K562 (cell line): ENCODE measurements around the gene AHCYL2. TPM values are rescaled to one million over a fixed set of nuclear protein-coding genes. Genes with fewer than 3 reads are reported as not detected.

Experiments
- ATAC-seq: fragments of 200-7000 bp; cut with Tn5 transposase; 3 replicates; pipeline ENCODE4 v1.9.1; 2020; ENCODE audit warnings: moderate library complexity
- BruUV-seq: library from RNA; stranded (reverse); fragments of 400-500 nt; replicated peaks from 2 replicates; lab custom pipeline; 2021; lab: Mats Ljungman, UMichigan
- CTCF ChIA-PET: fragments of 300-600 bp; formaldehyde crosslinking; extraction: SDS; loops from one replicate; lab custom pipeline; 2021; ENCODE audit warnings: low intra/inter-chr PET ratio; lab: Yijun Ruan, JAX
- POLR2A ChIA-PET: fragments of 300-600, 350-650 bp; sonication (Branson Sonifier 250); formaldehyde crosslinking; extraction: SDS; loops from one replicate; lab custom pipeline; 2021; ENCODE audit warnings: antibody characterized with exemption, inconsistent platforms; lab: Yijun Ruan, JAX
- DNase-seq, 4 experiments: peaks; one replicate each; pipeline versions ENCODE4 v3.0.0 to v3.0.0-alpha.2; 2011 to 2018; ENCODE audit warnings: low spot score in 3 of 4, mixed read lengths in 3 of 4; ENCODE audit errors: extremely low read depth in 1 of 4
- FAIRE-seq: peaks from 2 replicates; lab custom pipeline; 2011; peaks lifted over from hg19 to GRCh38; lab: Jason Lieb, UNC
- H2AFZ ChIP-seq: 2 replicates; pipeline ENCODE4 v1.6.0; 2011; ENCODE audit warnings: low read depth, low read length, control low read depth, inconsistent platforms
- H3K27ac ChIP-seq: fragments of 200-600 bp; 3 replicates; pipeline ENCODE4 v1.8.0; 2011; ENCODE audit warnings: low read depth, mild to moderate bottlenecking, control low read depth, inconsistent platforms, low read length, moderate library complexity, mixed read lengths; ENCODE audit errors: extremely low read depth
- H3K27me3 ChIP-seq, 2 experiments: fragments of 300-600 bp in 1 of 2; 2 replicates in 1 of 2; 3 replicates in 1 of 2; pipeline versions ENCODE4 v1.6.0 to v1.8.0; 2011; ENCODE audit warnings: inconsistent platforms in 2 of 2, low read length in 2 of 2, mild to moderate bottlenecking in 1 of 2, mixed read lengths in 1 of 2, moderate library complexity in 1 of 2; ENCODE audit not compliant: control insufficient read depth in 2 of 2, insufficient read depth in 2 of 2
- H3K36me3 ChIP-seq: fragments of 300-600 bp; 3 replicates; pipeline ENCODE4 v1.8.0; 2011; ENCODE audit warnings: mild to moderate bottlenecking, low read length, inconsistent platforms; ENCODE audit not compliant: control insufficient read depth, insufficient read depth
- H3K4me1 ChIP-seq, 2 experiments: fragments of 200-600 bp in 1 of 2; replicated peaks in 1 of 2; 2 replicates in 1 of 2; 3 replicates in 1 of 2; pipeline versions ENCODE4 v1.5.1 to v1.8.0; 2011; ENCODE audit warnings: inconsistent platforms in 2 of 2, low read length in 2 of 2, mild to moderate bottlenecking in 1 of 2, mixed read lengths in 1 of 2, moderate library complexity in 1 of 2; ENCODE audit not compliant: control insufficient read depth in 2 of 2, insufficient read depth in 2 of 2
- H3K4me2 ChIP-seq: 2 replicates; pipeline ENCODE4 v1.6.1; 2011; ENCODE audit warnings: low read length, control low read depth, inconsistent platforms, mixed read lengths; ENCODE audit not compliant: insufficient read depth
- H3K4me3 ChIP-seq: fragments of 200-600 bp; sonication (generic), shearing (Covaris generic); 2 replicates; pipeline ENCODE4 v1.5.1; 2016; ENCODE audit warnings: control low read depth, inconsistent platforms
- H3K79me2 ChIP-seq: fragments of 200-600 bp; 3 replicates; pipeline ENCODE4 v1.8.0; 2011; ENCODE audit warnings: low read length, inconsistent platforms; ENCODE audit not compliant: control insufficient read depth, insufficient read depth
- H3K9ac ChIP-seq, 2 experiments: 2 replicates each; pipeline versions ENCODE4 v1.6.0 to v1.6.1; 2011; ENCODE audit warnings: low read depth in 2 of 2, low read length in 2 of 2, control low read depth in 1 of 2, inconsistent platforms in 1 of 2, mild to moderate bottlenecking in 1 of 2, mixed read lengths in 1 of 2; ENCODE audit not compliant: insufficient read depth in 1 of 2
- H3K9me1 ChIP-seq: one replicate; pipeline ENCODE4 v1.6.0; 2011; ENCODE audit warnings: inconsistent platforms, mild to moderate bottlenecking, low read length, moderate library complexity; ENCODE audit not compliant: control insufficient read depth, insufficient read depth
- H3K9me3 ChIP-seq: replicated peaks from 2 replicates; pipeline ENCODE4 v1.5.1; 2011; ENCODE audit warnings: low read depth, low read length, inconsistent platforms; ENCODE audit not compliant: control insufficient read depth, insufficient read depth
- H4K20me1 ChIP-seq: replicated peaks from 2 replicates; pipeline ENCODE4 v1.6.1; 2011; ENCODE audit warnings: low read length, inconsistent platforms, mixed read lengths; ENCODE audit not compliant: control insufficient read depth, insufficient read depth
- CCNT2 ChIP-seq: IDR thresholded peaks from 2 replicates; pipeline ENCODE4 v1.6.1; 2011; ENCODE audit warnings: borderline replicate concordance, low read depth, mild to moderate bottlenecking, moderate library complexity, mixed read lengths, low read length; ENCODE audit not compliant: insufficient read length; ENCODE audit errors: extremely low read depth
- CGGBP1 ChIP-seq: fragments of 250-450 bp; sonication (Bioruptor Pico); IDR thresholded peaks from 2 replicates; pipeline ENCODE4 v1.9.0; 2021; ENCODE audit warnings: mild to moderate bottlenecking
- CSDE1 ChIP-seq, 2 experiments: fragments of 450-650 bp; IDR thresholded peaks; 2 replicates each; pipeline ENCODE4 v1.6.1; 2016; ENCODE audit warnings: mild to moderate bottlenecking in 1 of 2
- EP400 ChIP-seq: fragments of 450-650 bp; IDR thresholded peaks from 2 replicates; pipeline ENCODE4 v1.6.1; 2017; ENCODE audit warnings: antibody characterized with exemption, mild to moderate bottlenecking, moderate library complexity
- KDM1A ChIP-seq, 2 experiments: fragments of 450-650 bp; IDR thresholded peaks; 2 replicates each; pipeline ENCODE4 v1.6.1; 2016; ENCODE audit warnings: mild to moderate bottlenecking in 2 of 2
- KLF1 ChIP-seq: fragments of 450-650 bp; IDR thresholded peaks from 2 replicates; pipeline ENCODE4 v1.6.1; 2016; ENCODE audit warnings: missing genetic modification characterization, missing compliant biosample characterization
- MTA3 ChIP-seq: fragments of 450-650 bp; formaldehyde crosslinking; IDR thresholded peaks from 2 replicates; pipeline ENCODE4 v1.6.1; 2017; ENCODE audit warnings: mild to moderate bottlenecking, borderline replicate concordance
- POLR2H ChIP-seq: IDR thresholded peaks from 2 replicates; pipeline ENCODE4 v1.6.1; 2016; ENCODE audit warnings: missing genetic modification characterization, low read depth, mild to moderate bottlenecking, control low read depth, missing compliant biosample characterization, moderate library complexity
- ZNF12 ChIP-seq: sonication (generic); formaldehyde crosslinking; IDR thresholded peaks from 2 replicates; pipeline ENCODE4 v1.4.0; 2020; ENCODE audit warnings: mild to moderate bottlenecking, missing genetic modification reagents
- ZNF3 ChIP-seq: fragments of 250-450 bp; sonication (Bioruptor Pico); IDR thresholded peaks from 2 replicates; pipeline ENCODE4 v1.5.0; 2021; ENCODE audit warnings: mild to moderate bottlenecking, moderate library complexity
- WGBS: fragments of 100-300 bp; shearing (Covaris generic); methylation state at CpG from one replicate; pipeline ENCODE4 v1.1.6; 2016; ENCODE audit warnings: low coverage, mixed read lengths; ENCODE audit not compliant: insufficient coverage; ENCODE audit errors: missing lambda C conversion rate; 5-methylcytosine and 5-hydroxymethylcytosine counted together
- in situ Hi-C: fragments of 300-500 bp; cut with MboI; formaldehyde crosslinking; loops from 4 replicates; pipeline ENCODE4 v1.15.0; 2018; ENCODE audit warnings: inconsistent platforms, mixed read lengths
- intact Hi-C: fragments of 100-400 bp; cut with micrococcal nuclease; formaldehyde crosslinking; loops from 2 replicates; pipeline ENCODE4 v1.14.2; 2022
- polyA plus RNA-seq, 8 experiments: library from polyadenylated mRNA; depleted of rRNA in 4 of 8; stranded (reverse) in 5 of 8; unstranded in 3 of 8; fragments of >200 nt; fragmentation: Nextera tagmentation in 2 of 8; fragmentation: Illumina TruSeq in 1 of 8; extraction: Ambion mirVana in 2 of 8; extraction: Trizol in 1 of 8; gene quantifications; 2 replicates each; pipeline versions ENCODE4 v1.2.1 to v1.2.3, GENCODE V29; 2011 to 2014; ENCODE audit warnings: inconsistent platforms in 1 of 8, missing spikeins in 1 of 8
- total RNA-seq, 7 experiments: library from RNA; depleted of rRNA in 6 of 7; stranded (reverse); fragments of >200 nt in 6 of 7; fragmentation: Illumina TruSeq in 2 of 7; extraction: Trizol in 2 of 7; gene quantifications; 2 replicates each; pipeline versions ENCODE4 v1.2.1 to v1.2.3, GENCODE V29; 2011 to 2021; ENCODE audit warnings: low replicate concordance in 1 of 7

Gene AHCYL2
- total and polyA plus RNA-seq, 9 of the 15 experiments (the other 6 are each of a cell fraction or from before 2014, with no cell fraction given) = 0.93 to 10.5 (median 5.2) TPM

- no peak overlapping the region for H2AFZ ChIP-seq
- no peaks in the 10 kb centered on the region for H3K79me2 ChIP-seq
- H3K27me3 ChIP-seq = no peaks in the 10 kb centered on the region
- peaks cover 100% of the 10 kb centered on the region for H3K36me3 ChIP-seq
- POLR2A ChIA-PET = no interaction called here
- no peak overlapping the region for H3K4me3 ChIP-seq
- ATAC-seq = no peak
- H4K20me1 ChIP-seq = no peaks in the 10 kb centered on the region
- no peak for TF ChIP-seq MTA3
- TF ChIP-seq ZNF12 (CRISPR knock-in tag) = no peak
- TF ChIP-seq CCNT2 = no peak
- TF ChIP-seq KDM1A (IDR thresholded peaks at IDR 0.05) = no peak
- no peak for TF ChIP-seq ZNF3
- no peak overlapping the region for H3K4me2 ChIP-seq
- FAIRE-seq = no peak
- no peak overlapping the region for H3K9ac ChIP-seq
- no peaks in the 10 kb centered on the region for H3K4me1 ChIP-seq
- no TSS peak for BruUV-seq
- no peak for DNase-seq
- intact Hi-C loops = no loop called here
- peaks cover 6% of the 10 kb centered on the region for H3K9me1 ChIP-seq
- WGBS = 97% methylated on average over 10 of the region's 10 CpGs
- H3K27ac ChIP-seq = no peak overlapping the region
- in situ Hi-C loops = no loop called here
- CTCF ChIA-PET = interaction anchor here (0.6 kb wide), 1 partner anchor 49 kb away, joined by 3 read pairs; no protein-coding TSS in a partner anchor
- no peaks in the 10 kb centered on the region for H3K9me3 ChIP-seq
Measured at GRCh38 chr7:129456421-129456820, 231.6 kb downstream of the AHCYL2 start.

GRCh38 chr7:129457101-129457500, 232.3 kb downstream of the AHCYL2 start:
- intact Hi-C loops = no loop called here
- Histone ChIP-seq H3K9me1 (peaks cover 5% of the 10 kb centered on the region), H3K79me2 (no peaks in the 10 kb centered on the region), H3K4me3 (no peak overlapping the region), H3K27me3 (no peaks in the 10 kb centered on the region), H4K20me1 (no peaks in the 10 kb centered on the region), H3K9ac (no peak overlapping the region), H2AFZ (no peak overlapping the region), H3K36me3 (peaks cover 100% of the 10 kb centered on the region), H3K4me1 (no peaks in the 10 kb centered on the region), H3K9me3 (no peaks in the 10 kb centered on the region), H3K4me2 (no peak overlapping the region), H3K27ac (no peak overlapping the region)
- no TSS peak for BruUV-seq
- DNase-seq = no peak
- no peak for FAIRE-seq
- WGBS = 79% methylated on average over 3 of the region's 3 CpGs
- in situ Hi-C loops = no loop called here
- TF ChIP-seq CSDE1 (IDR thresholded peaks at IDR 0.05) (no peak), POLR2H (tag) (peak; percentile 23; the same call in 1 of the 2 replicates), CGGBP1 (no peak), EP400 (no peak), KLF1 (no peak)
- ATAC-seq = no peak
- POLR2A ChIA-PET = no interaction called here
- CTCF ChIA-PET = no interaction called here
